ENCODE results near the gene OLFM2.
"Not testable (repeated sequence)": the region's sequence is repeated elsewhere in the genome, so short reads cannot be mapped to it uniquely, and the experiment has no call there.

Gene OLFM2

DNA sequence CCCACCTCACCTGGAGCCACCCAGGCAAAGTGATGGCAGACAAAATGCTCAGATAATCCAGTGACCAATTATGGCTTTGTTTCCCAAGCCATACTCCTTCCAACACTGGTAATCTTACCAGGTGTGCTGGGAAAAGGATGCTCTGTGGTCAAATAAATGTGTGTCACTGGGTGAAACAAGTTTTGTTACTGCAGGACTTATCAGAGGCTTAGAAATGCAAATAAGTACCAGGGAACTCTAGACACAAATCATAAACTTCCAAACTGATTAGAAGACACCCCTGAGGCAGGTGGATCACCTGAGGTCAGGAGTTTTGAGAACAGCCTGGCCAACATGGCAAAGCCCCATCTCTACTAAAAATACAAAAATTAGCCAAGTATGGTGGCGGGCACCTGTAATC lies 74.8 kb downstream of the OLFM2 start:
- DNase-seq (ENCODE audit: low read depth) = no peak

DNA sequence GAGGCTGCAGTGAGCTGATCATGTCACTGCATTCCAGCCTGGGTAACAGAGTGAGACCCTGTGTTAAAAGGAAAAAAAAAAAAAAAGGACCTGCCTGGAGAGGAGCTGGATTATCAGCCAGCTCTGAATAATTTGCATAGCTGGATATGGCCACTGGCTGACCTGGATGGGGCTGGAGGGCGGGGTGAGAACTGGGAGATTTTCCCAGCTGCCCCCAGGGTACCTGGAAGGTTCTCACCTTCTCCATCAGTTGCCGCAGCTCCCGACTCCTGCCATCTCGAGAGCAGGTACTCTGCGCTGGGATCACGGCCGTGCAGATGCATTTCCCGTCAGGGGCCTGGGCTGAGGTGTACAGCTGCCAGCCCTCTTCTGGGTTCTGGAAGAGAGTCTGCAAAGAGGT lies 75.9 kb downstream of the OLFM2 start:
- DNase-seq (ENCODE audit: low read depth) = no peak

DNA sequence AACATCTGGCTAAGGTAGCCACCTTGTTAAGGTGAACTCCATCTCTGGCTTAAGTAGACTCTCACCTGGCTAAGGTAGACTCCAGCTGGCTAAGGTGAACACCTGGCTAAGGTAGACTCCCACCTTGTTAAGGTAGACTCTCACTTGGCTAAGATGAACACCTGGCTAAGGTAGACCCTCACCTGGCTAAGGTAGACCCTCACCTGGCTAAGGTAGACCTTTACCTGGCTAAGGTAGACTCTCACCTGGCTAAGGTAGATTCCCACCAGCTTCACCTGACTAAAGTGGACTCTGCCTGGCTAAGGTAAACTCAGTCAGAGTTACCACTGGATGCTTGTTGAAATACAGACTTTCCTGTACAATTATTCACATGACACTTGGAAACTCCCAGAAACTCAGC lies 77.5 kb downstream of the OLFM2 start:
- DNase-seq (ENCODE audit: low read depth) = no peak

DNA sequence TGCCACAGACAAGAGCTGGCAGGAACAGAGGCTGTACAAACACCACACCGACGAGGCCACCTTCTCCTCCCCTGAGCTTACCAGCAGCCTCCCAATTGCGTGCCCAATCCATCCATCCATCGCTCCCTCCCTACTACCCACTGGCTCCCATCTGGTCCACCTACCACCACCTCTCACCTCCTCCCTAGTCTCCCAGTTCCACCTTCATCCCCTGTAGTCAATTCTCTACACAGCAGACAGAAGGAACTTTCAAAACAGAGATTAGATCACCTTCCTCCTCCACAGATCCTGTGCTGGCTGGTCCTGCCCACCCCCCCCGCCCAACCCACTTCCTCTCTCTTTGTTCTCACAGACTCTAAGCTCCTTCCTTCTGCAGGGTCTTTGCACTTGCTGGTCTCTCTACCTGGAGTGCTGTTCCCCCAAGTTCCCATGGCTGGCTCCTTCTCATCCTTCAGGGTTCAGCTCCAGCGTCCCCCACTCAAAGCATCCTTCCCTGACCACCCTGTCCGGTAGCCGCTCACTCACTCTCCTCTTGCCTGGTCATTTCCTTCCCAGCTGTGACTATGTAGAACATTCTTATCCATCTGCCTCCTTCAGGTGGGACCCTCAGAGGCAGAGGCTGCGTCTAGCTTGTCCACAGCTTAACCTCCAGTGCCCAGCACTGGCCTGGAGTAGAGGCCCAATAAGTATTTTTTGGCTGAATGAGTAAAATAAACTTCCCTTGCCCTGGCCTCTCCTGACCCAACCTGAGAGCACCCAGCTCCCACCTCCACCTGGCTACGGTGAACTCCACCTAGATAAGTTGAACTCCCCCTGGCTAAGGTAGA lies 78.2 kb downstream of the OLFM2 start:
- no peak for DNase-seq (ENCODE audit: low read depth)

DNA sequence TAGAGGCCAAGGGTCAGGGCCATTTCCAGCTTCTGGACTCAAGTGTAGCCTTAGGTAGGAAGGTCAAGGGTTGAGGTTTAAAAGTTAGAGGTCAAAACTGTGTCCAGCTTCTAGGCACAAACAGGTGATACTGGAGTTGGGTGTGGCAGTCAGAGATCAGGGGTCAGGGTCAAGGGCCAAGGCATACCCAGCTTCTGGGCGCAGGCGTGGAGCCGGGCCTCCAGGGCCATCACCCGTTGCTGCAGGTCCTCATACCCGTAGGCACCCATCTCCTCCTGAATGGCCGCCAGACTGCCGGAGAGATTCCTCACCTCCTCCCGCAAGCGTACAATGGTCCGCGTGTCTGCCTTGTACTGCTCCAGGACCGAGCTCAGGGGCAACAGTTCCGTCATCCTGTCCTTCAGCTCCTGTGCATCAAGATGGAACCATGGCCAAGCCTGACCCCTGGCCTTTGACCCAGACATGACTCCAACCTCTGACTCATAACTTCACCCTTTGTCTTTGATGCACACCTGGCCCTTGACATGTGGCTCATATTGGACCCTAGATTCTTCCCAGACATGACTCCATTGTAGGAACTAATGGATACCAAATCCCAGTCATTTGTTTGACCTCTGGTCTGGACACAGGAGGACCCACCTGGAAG lies 79.1 kb downstream of the OLFM2 start:
- DNase-seq (ENCODE audit: low read depth) = no peak

DNA sequence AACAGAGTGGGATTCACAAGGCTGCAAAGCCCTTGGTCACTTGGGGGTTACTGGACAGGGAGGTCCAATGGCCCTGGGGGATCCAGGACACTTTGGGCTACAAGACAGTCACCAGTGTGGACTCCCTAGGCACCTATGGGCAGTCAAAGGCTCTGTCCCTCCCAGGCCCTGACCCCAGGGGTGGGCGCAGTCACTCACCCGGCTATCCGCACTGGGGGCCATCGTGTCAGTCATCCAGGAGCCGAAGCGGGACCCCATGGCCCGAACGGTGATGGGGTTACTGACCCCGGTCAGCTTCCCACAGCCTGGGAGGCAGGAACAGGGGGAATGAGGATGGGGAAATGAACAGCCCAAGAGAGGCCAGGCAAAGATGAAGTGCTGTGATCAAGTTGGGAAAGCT lies 79.7 kb downstream of the OLFM2 start:
- no peak for DNase-seq (ENCODE audit: low read depth)

DNA sequence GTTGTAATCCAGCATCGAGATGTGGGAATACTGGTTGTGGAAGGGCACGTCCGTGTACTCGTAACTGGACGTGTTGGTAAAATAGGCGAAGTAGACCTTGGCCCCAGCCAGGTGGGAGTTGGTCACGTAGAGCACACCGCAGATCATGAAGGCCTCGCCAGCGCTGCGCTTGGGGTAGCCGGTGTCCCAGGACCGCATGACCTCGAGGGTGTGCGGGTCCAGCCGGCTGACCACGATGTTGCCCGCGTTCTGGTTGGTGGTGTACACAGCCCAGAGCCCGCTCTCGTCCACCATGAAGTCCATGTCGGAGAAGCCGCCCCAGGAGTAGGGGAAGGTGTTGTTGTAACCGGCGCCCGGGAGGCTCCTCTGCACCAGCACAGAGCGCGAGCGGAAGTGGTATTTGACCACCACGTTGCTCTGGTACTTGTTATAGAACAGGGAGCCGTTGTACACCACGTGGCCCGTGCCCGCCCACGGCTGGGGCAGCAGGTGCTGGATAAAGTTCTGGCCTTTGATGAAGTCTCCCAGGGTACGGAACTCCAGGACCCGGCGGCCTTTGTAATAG lies 82.0 kb downstream of the OLFM2 start:
- no peak for DNase-seq (ENCODE audit: low read depth)

DNA sequence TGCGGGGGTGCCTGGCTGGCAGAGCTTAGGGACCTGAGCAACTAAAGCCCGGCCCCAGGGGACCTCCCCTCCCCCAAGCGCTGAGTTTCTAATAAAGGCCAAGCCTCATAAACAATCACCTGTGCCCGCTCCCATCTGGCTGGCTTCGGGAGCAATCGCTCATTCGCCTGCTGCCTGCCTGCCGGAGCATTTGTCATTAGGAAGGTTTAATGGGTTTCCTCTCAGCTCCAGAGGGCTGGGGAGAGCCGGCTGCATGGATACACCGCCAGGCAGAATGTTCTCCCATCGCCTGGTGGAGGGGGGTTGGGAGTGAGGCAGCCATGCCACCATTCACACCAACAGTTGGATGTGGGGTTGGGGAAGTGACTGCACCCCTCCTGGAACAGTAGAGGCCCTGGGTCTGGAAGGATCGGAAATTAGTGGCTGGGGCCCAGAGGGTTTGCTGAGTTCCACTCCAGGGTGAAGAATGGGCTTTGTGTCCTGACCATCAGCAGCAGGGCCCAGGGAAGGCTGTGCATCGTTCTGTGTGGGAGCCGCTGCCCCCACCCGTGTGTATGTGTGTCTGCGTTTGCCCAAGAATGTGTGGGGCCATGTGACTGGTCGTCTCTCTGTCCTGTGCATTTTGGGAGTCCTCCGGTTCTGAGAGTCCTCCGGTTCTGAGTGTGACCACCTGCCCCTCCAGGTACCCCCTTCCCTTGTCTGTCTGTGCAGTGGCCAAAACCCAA lies 85.9 kb downstream of the OLFM2 start:
- no peak for DNase-seq (ENCODE audit: low read depth)

DNA sequence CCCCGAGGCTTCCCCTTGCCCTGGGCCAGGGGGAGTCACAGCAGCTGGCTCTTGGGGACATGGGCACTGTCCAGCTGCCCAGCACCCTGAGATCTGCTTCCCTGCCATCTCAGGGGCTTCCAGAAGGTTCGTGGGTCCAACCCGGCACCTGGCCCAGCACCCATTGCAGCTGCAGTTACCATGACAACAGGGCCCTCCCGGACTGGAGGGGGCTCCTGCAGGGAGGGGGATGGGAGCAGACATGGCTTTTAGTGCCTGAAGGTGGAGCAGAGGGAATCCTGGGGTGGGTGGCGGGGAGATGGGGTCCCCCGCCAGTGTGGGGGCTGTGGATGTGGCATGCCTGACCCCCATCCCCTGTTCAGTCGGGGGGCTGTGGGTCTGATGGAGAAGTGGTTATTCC lies 86.5 kb downstream of the OLFM2 start:
- no peak for DNase-seq (ENCODE audit: low read depth)

DNA sequence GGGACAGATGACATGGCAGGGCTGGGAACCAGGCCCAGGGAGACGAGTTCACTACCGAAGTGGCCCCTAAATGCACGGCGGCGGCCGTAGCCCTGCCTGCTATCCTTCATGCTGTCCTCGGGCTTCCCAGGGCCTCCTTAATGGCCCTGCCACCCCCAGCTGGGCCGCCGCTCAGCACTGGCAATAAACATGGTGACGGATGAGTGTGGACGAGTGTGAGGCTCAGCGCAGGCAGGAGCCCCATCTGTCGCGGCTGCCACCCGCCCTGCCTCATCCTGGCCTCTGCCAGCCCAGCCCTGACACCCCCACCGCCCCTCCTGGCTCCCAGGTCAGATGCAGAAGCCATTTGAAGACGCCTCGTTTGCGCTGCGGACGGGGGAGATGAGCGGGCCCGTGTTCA lies 87.6 kb downstream of the OLFM2 start:
- DNase-seq (ENCODE audit: low read depth) = no peak

DNA sequence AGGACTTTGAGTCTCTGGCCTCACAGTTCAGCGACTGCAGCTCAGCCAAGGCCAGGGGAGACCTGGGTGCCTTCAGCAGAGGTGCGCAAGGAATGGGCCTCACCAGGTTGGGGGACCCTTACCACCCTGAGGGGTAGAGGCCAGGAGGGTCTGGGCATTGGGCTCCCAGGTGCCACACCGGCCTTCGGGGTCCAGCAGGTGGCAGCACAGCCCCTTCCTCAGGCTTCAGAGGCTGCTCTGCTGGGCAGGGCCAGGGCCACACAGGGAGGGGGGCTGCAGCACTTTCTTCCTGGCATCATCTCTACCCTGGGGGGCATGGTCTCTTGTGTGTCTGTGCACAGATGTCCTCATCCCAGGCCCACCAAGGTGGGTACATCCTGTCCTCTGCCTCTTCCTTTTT lies 88.3 kb downstream of the OLFM2 start:
- DNase-seq (ENCODE audit: low read depth) = no peak

DNA sequence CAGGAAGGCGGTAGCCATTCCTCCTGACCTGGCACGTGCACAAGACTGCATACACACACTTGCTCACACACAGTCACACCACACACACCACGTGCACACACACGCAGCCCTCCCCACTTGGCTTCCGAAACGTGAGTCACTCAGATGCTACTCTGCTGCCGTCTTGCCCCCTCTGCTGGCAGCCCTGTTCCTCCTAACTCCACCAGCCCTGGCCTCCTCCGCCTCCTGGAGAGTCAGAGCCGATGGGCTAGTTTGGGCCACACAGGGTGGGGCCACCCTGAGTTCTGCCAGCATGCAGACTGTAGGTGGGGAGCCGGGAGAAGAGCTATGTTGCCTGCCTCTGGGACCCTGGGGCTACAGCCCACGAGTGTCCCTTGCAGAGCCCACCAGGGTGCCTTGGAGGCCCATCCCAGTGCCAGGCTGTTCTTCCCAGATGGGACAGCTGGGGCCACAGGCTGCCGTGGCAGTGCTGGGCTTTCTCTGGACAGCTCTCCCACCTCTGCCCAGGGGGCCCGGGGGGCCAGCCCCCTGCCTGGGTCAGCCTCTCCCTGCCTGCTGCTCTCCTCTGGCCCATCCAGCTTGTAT lies 89.1 kb downstream of the OLFM2 start:
- DNase-seq (ENCODE audit: low read depth) = peak; percentile 73

DNA sequence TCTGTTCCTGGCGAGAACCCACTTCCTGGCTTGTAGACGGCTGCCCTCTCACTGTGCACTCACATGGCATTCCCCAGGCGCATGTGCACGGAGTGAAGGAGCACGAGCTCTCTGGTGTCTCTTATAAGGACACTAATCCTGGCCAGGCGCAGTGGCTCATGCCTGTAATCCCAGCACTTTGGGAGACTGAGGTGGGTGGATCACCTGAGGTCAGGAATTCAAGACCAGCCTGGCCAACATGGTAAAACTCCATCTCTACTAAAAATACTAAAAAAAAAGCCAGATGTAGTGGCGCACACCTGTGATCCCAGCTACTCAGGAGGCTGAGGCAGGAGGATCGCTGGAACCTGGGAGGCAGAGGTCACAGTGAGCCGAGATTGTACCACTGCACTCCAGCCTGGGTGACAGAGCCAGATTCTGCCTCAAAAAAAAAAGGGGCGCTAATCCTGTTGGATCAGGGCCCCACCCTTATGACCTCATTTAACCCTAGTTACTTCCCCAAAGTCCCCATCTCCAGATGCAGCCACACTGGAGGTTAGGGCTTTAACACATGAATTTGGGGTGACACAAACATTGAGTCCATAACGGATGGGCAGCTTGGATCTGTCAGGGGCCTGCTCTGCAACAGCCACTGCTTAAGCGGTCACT lies 92.6 kb downstream of the OLFM2 start:
- not testable (repeated sequence) for DNase-seq (ENCODE audit: low read depth)

DNA sequence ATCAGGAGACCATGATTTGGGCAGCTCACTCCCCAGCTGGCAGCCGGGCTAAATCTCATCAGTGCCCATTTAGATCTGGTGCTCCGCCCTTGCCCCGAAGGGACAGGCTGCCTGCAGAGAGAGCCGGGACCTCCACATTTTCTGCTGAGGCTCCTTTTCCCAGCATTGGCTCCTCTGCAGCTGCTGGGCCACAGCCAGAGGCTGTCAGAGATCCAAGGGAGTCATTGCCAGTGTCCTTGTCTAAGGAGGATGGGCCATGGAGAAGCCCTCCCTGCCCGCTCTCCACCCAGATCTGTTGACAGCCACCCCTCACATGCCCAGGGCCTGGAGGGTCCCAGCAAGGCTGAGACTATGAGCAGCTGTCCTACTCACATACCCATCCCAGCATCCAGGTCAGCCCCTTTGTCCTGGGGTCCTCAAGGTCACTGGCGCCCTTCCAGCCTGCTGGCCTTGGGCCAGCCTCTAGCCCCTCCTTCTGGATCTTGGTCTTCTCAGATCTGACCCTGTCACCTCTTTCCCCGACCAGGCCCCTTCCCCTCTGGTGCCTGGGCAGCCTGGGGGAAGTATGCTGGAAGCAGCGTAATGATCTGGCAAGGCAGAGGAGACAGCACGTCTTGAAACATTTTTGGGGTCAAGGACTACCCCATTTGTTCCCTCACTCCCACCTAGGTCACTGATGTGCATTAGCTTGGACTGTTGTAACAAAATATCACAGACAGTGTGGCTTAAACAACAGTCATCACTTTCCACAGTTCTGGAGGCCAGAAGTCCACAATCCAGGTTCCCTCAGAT lies 93.3 kb downstream of the OLFM2 start:
- DNase-seq (ENCODE audit: low read depth) = no peak

DNA sequence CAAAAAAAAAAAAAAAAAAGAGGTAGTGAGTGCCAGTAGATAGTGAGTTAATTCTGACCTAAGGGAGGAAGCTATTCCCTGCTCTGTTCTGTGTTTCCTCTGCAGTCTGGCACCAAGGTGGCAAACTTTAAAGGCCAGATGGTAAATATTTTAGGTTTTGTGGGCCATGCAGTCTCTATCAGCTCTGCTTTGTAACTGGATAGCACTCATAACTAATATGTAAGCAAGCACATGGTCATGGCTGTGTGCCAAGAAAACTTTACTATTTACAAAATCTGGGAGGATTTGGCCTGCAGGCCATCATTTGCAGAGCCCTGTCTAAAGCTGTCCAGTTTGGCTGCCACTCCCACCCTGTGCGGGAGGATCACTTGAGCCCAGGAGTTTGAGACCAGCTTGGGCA lies 96.9 kb downstream of the OLFM2 start:
- DNase-seq (ENCODE audit: low read depth) = no peak

DNA sequence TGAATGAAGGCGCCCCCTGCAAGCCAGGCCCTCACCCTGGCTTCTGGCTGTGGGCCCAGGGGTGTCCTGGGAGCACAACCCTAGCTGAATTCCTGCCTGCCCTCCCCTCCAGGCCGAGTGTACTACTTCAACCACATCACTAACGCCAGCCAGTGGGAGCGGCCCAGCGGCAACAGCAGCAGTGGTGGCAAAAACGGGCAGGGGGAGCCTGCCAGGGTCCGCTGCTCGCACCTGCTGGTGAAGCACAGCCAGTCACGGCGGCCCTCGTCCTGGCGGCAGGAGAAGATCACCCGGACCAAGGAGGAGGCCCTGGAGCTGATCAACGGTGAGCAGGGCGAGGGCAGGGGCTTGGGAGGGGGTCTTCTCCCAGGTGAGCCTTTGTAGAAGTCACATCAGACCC lies 98.0 kb downstream of the OLFM2 start:
- no peak for DNase-seq (ENCODE audit: low read depth)

DNA sequence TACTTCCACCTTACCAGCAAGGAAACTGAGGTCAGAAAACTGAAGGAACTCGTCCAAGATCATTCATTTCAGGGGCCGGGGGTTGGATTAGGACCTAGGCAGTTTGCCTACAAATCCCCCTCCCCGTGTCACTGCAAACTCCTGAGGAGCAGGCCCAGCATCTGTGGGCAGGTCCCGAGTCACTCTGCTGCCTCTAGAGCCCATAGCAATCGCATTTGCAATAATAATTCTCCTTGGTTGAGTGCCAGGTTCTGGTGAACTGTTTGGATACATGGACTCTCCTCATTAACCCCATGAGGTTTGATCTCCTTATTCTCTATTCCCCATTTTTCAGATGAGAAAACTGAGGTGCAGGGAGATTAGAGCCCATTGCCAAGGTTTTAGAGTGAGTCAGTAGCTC lies 100.3 kb downstream of the OLFM2 start:
- DNase-seq (ENCODE audit: low read depth) = no peak

DNA sequence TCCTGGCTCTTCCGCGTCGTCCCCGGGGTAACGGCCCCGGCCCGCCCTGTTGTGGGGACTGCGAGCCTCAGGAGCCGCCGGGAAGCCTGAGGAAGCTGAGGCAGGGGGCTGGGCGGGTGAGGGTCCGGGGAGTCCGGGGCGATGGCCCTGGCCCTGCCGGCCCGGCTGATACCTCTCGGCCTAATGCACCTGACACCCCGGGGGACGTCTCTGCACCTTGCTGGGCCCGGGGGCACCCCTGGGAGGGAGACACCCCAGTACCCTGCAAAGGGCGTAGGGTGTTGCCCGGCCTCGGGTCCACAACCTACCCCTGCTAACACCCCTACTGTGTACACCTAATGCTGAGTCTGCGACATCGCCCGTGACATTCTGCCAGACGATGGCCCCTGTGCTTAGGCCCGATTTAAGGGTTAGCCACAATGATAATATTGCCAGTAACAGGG lies 100.8 kb downstream of the OLFM2 start:
- DNase-seq (ENCODE audit: low read depth) = no peak

DNA sequence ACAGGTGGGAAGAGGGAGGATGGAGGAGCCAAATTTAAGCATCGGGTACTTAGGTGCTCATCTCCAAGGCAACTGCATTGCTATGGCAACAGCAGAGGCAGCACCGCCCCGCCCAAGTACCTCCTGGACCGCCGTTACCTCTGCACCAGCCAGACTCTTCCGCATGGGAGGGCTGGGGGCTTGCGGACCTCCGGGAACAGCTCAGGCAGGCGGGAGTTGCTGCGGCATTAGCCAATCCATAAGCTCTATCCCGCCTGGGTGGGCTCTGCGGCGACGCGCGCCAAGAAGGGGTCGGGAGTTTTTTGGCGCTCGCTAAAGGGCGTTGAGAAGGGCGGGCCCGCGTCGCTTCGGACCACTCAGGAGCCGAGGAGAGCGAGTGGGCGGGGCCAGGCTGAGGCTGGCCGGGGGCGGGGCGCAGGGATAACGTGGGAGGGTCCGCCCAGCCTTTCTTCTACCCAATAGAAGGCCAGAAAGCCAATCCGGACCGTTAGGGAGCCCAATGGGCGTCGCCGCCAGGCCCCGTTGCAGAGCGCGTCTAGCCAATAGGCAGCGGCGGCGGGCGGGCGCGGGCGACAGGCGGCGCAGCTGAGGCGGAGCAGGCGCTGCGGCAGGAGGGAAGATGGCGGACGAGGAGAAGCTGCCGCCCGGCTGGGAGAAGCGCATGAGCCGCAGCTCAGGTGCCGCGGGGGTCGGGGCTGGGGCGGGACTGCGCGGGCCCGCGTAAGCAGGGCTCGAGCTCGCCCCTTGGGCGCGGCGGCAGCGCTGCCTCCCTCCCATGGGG lies 101.4 kb downstream of the OLFM2 start, which contains the start of gene PIN1:
Gene PIN1 (plus strand): TSS at position 593 of the 781 bp plus-strand sequence. CDS start 27 bp downstream, at position 620.
- DNase-seq (ENCODE audit: low read depth) = peak; percentile 88

DNA sequence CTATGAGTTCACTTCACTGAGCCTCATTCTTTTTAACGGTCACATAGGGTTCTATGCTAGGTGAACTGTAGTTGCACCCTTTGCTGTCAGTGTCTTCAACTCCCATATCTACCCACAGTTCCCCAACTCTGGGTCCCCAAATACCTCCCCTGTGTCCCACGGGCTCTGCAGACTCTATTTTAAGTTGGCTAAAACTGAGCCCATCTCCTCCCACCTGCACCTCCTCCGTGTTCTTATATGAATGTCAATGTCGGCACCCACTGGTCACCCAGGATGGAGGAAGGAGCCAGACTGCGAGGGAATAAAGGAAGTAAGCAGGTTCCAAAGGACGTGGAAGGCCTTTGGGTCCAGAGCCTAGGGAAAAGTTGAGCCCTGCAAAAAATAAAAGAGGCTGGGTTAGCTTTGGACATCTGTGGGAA lies 102.0 kb downstream of the OLFM2 start:
- no peak for DNase-seq (ENCODE audit: low read depth)
